K562 (cell line): ENCODE results near the gene GYPC. TPM values are rescaled to one million over a fixed set of nuclear protein-coding genes. Genes with fewer than 3 reads are reported as not detected.

Experiments
- ATAC-seq: fragments of 200-7000 bp; cut with Tn5 transposase; 3 replicates; pipeline ENCODE4 v1.9.1; 2020; ENCODE audit warnings: moderate library complexity
- BruUV-seq: library from RNA; stranded (reverse); fragments of 400-500 nt; replicated peaks from 2 replicates; lab custom pipeline; 2021; lab: Mats Ljungman, UMichigan
- CTCF ChIA-PET: fragments of 300-600 bp; formaldehyde crosslinking; extraction: SDS; loops from one replicate; lab custom pipeline; 2021; ENCODE audit warnings: low intra/inter-chr PET ratio; lab: Yijun Ruan, JAX
- POLR2A ChIA-PET: fragments of 300-600, 350-650 bp; sonication (Branson Sonifier 250); formaldehyde crosslinking; extraction: SDS; loops from one replicate; lab custom pipeline; 2021; ENCODE audit warnings: antibody characterized with exemption, inconsistent platforms; lab: Yijun Ruan, JAX
- DNase-seq, 4 experiments: peaks; one replicate each; pipeline versions ENCODE4 v3.0.0 to v3.0.0-alpha.2; 2011 to 2018; ENCODE audit warnings: low spot score in 3 of 4, mixed read lengths in 3 of 4; ENCODE audit errors: extremely low read depth in 1 of 4
- FAIRE-seq: peaks from 2 replicates; lab custom pipeline; 2011; peaks lifted over from hg19 to GRCh38; lab: Jason Lieb, UNC
- H2AFZ ChIP-seq: 2 replicates; pipeline ENCODE4 v1.6.0; 2011; ENCODE audit warnings: low read depth, low read length, control low read depth, inconsistent platforms
- H3K27ac ChIP-seq: fragments of 200-600 bp; 3 replicates; pipeline ENCODE4 v1.8.0; 2011; ENCODE audit warnings: low read depth, mild to moderate bottlenecking, control low read depth, inconsistent platforms, low read length, moderate library complexity, mixed read lengths; ENCODE audit errors: extremely low read depth
- H3K27me3 ChIP-seq, 2 experiments: fragments of 300-600 bp in 1 of 2; 2 replicates in 1 of 2; 3 replicates in 1 of 2; pipeline versions ENCODE4 v1.6.0 to v1.8.0; 2011; ENCODE audit warnings: inconsistent platforms in 2 of 2, low read length in 2 of 2, mild to moderate bottlenecking in 1 of 2, mixed read lengths in 1 of 2, moderate library complexity in 1 of 2; ENCODE audit not compliant: control insufficient read depth in 2 of 2, insufficient read depth in 2 of 2
- H3K36me3 ChIP-seq: fragments of 300-600 bp; 3 replicates; pipeline ENCODE4 v1.8.0; 2011; ENCODE audit warnings: mild to moderate bottlenecking, low read length, inconsistent platforms; ENCODE audit not compliant: control insufficient read depth, insufficient read depth
- H3K4me1 ChIP-seq, 2 experiments: fragments of 200-600 bp in 1 of 2; replicated peaks in 1 of 2; 2 replicates in 1 of 2; 3 replicates in 1 of 2; pipeline versions ENCODE4 v1.5.1 to v1.8.0; 2011; ENCODE audit warnings: inconsistent platforms in 2 of 2, low read length in 2 of 2, mild to moderate bottlenecking in 1 of 2, mixed read lengths in 1 of 2, moderate library complexity in 1 of 2; ENCODE audit not compliant: control insufficient read depth in 2 of 2, insufficient read depth in 2 of 2
- H3K4me2 ChIP-seq: 2 replicates; pipeline ENCODE4 v1.6.1; 2011; ENCODE audit warnings: low read length, control low read depth, inconsistent platforms, mixed read lengths; ENCODE audit not compliant: insufficient read depth
- H3K4me3 ChIP-seq: fragments of 200-600 bp; sonication (generic), shearing (Covaris generic); 2 replicates; pipeline ENCODE4 v1.5.1; 2016; ENCODE audit warnings: control low read depth, inconsistent platforms
- H3K79me2 ChIP-seq: fragments of 200-600 bp; 3 replicates; pipeline ENCODE4 v1.8.0; 2011; ENCODE audit warnings: low read length, inconsistent platforms; ENCODE audit not compliant: control insufficient read depth, insufficient read depth
- H3K9ac ChIP-seq, 2 experiments: 2 replicates each; pipeline versions ENCODE4 v1.6.0 to v1.6.1; 2011; ENCODE audit warnings: low read depth in 2 of 2, low read length in 2 of 2, control low read depth in 1 of 2, inconsistent platforms in 1 of 2, mild to moderate bottlenecking in 1 of 2, mixed read lengths in 1 of 2; ENCODE audit not compliant: insufficient read depth in 1 of 2
- H3K9me1 ChIP-seq: one replicate; pipeline ENCODE4 v1.6.0; 2011; ENCODE audit warnings: inconsistent platforms, mild to moderate bottlenecking, low read length, moderate library complexity; ENCODE audit not compliant: control insufficient read depth, insufficient read depth
- H3K9me3 ChIP-seq: replicated peaks from 2 replicates; pipeline ENCODE4 v1.5.1; 2011; ENCODE audit warnings: low read depth, low read length, inconsistent platforms; ENCODE audit not compliant: control insufficient read depth, insufficient read depth
- H4K20me1 ChIP-seq: replicated peaks from 2 replicates; pipeline ENCODE4 v1.6.1; 2011; ENCODE audit warnings: low read length, inconsistent platforms, mixed read lengths; ENCODE audit not compliant: control insufficient read depth, insufficient read depth
- BHLHE40 ChIP-seq: IDR thresholded peaks from 2 replicates; pipeline ENCODE4 v1.6.1; 2011; ENCODE audit warnings: low read length, improper control_type of control experiment
- CHD2 ChIP-seq: IDR thresholded peaks from 2 replicates; pipeline ENCODE4 v1.6.1; 2011; ENCODE audit warnings: low read depth, low read length
- E2F4 ChIP-seq: sonication (generic); formaldehyde crosslinking; IDR thresholded peaks from 2 replicates; pipeline ENCODE4 v1.8.0; 2022; ENCODE audit warnings: mild to moderate bottlenecking, low read depth, missing genetic modification reagents
- MBD2 ChIP-seq: sonication (generic); IDR thresholded peaks from 2 replicates; pipeline ENCODE4 v1.6.1; 2016; ENCODE audit warnings: low read depth, borderline replicate concordance
- ZBTB12 ChIP-seq: fragments of 250-450 bp; sonication (Bioruptor Pico); IDR thresholded peaks from 2 replicates; pipeline ENCODE4 v1.4.0; 2020
- ZNF41 ChIP-seq: fragments of 250-450 bp; sonication (Bioruptor Pico); conservative IDR thresholded peaks from 2 replicates; pipeline ENCODE4 v1.4.0; 2020; ENCODE audit warnings: mild to moderate bottlenecking
- WGBS: fragments of 100-300 bp; shearing (Covaris generic); methylation state at CpG from one replicate; pipeline ENCODE4 v1.1.6; 2016; ENCODE audit warnings: low coverage, mixed read lengths; ENCODE audit not compliant: insufficient coverage; ENCODE audit errors: missing lambda C conversion rate; 5-methylcytosine and 5-hydroxymethylcytosine counted together
- in situ Hi-C: fragments of 300-500 bp; cut with MboI; formaldehyde crosslinking; loops from 4 replicates; pipeline ENCODE4 v1.15.0; 2018; ENCODE audit warnings: inconsistent platforms, mixed read lengths
- intact Hi-C: fragments of 100-400 bp; cut with micrococcal nuclease; formaldehyde crosslinking; loops from 2 replicates; pipeline ENCODE4 v1.14.2; 2022
- polyA plus RNA-seq, 8 experiments: library from polyadenylated mRNA; depleted of rRNA in 4 of 8; stranded (reverse) in 5 of 8; unstranded in 3 of 8; fragments of >200 nt; fragmentation: Nextera tagmentation in 2 of 8; fragmentation: Illumina TruSeq in 1 of 8; extraction: Ambion mirVana in 2 of 8; extraction: Trizol in 1 of 8; gene quantifications; 2 replicates each; pipeline versions ENCODE4 v1.2.1 to v1.2.3, GENCODE V29; 2011 to 2014; ENCODE audit warnings: inconsistent platforms in 1 of 8, missing spikeins in 1 of 8
- total RNA-seq, 7 experiments: library from RNA; depleted of rRNA in 6 of 7; stranded (reverse); fragments of >200 nt in 6 of 7; fragmentation: Illumina TruSeq in 2 of 7; extraction: Trizol in 2 of 7; gene quantifications; 2 replicates each; pipeline versions ENCODE4 v1.2.1 to v1.2.3, GENCODE V29; 2011 to 2021; ENCODE audit warnings: low replicate concordance in 1 of 7

Gene GYPC
- total and polyA plus RNA-seq, 9 of the 15 experiments (the other 6 are each of a cell fraction or from before 2014, with no cell fraction given), result 50.6 to 282 (median 194) TPM

- H3K4me1 ChIP-seq, result no peaks in the 10 kb centered on the region
- FAIRE-seq, result no peak
- no peak overlapping the region for H2AFZ ChIP-seq
- H3K36me3 ChIP-seq, result no peaks in the 10 kb centered on the region
- ChIA-PET POLR2A (interaction anchor here (0.7 kb wide), 1 partner anchor 25 kb away, joined by 3 read pairs; no protein-coding TSS in a partner anchor), CTCF (no interaction called here)
- no peaks in the 10 kb centered on the region for H4K20me1 ChIP-seq
- no peaks in the 10 kb centered on the region for H3K9me1 ChIP-seq
- H3K9me3 ChIP-seq, result no peaks in the 10 kb centered on the region
- intact Hi-C loops, result no loop called here
- no peak overlapping the region for H3K27ac ChIP-seq
- no peak overlapping the region for H3K4me3 ChIP-seq
- TF ChIP-seq ZNF41 (CRISPR knock-in tag), result no peak
- TF ChIP-seq CHD2, result no peak
- no peak for TF ChIP-seq BHLHE40
- TF ChIP-seq MBD2, result no peak
- TF ChIP-seq E2F4 (CRISPR knock-in tag), result no peak
- no peak for TF ChIP-seq ZBTB12 (CRISPR knock-in tag)
- DNase-seq, result no peak
- H3K9ac ChIP-seq, result no peak overlapping the region
- H3K4me2 ChIP-seq, result no peak overlapping the region
- H3K27me3 ChIP-seq, result peaks cover 9 to 35% of the 10 kb centered on the region in 2 experiments; a peak in 4 of 5 replicates
- in situ Hi-C loops, result no loop called here
- WGBS, result 0% methylated on average over 1 of the region's 2 CpGs
- BruUV-seq, result no TSS peak
- H3K79me2 ChIP-seq, result no peaks in the 10 kb centered on the region
- ATAC-seq, result no peak
Observed at GRCh38 chr2:126722081-126722480, 66.1 kb downstream of the GYPC start.
